Karpas-422 (cell line): Measurements from ENCODE around the gene RPRD1B. TPM values are rescaled to one million over a fixed set of nuclear protein-coding genes. Genes with fewer than 3 reads are reported as not detected.

Experiments
- DNase-seq: peaks from one replicate; pipeline ENCODE4 v3.0.0-alpha.2; 2015
- H2AFZ ChIP-seq: fragments of 200-600 bp; sonication (generic); 2 replicates; pipeline ENCODE4 v1.6.1; 2014; ENCODE audit warnings: antibody characterized with exemption, low read length, mixed read lengths
- H3K27ac ChIP-seq: fragments of 200-600 bp; sonication (generic); 2 replicates; pipeline ENCODE4 v1.5.1; 2014; ENCODE audit warnings: mild to moderate bottlenecking, low read length, moderate library complexity
- H3K27me3 ChIP-seq: fragments of 200-600 bp; sonication (generic); 2 replicates; pipeline ENCODE4 v1.6.1; 2014; ENCODE audit warnings: low read length, mixed read lengths
- H3K36me3 ChIP-seq: fragments of 200-600 bp; sonication (generic); 2 replicates; pipeline ENCODE4 v1.6.1; 2014; ENCODE audit warnings: low read length, mixed read lengths; ENCODE audit not compliant: insufficient read depth
- H3K4me1 ChIP-seq: fragments of 200-600 bp; sonication (generic); 2 replicates; pipeline ENCODE4 v1.6.1; 2014; ENCODE audit warnings: mild to moderate bottlenecking, low read length, mixed read lengths
- H3K4me2 ChIP-seq: fragments of 200-600 bp; sonication (generic); 2 replicates; pipeline ENCODE4 v1.6.1; 2014; ENCODE audit warnings: low read length, low read depth, mild to moderate bottlenecking; ENCODE audit not compliant: poor library complexity, severe bottlenecking
- H3K4me3 ChIP-seq: fragments of 200-600 bp; sonication (generic); 2 replicates; pipeline ENCODE4 v1.5.1; 2014; ENCODE audit warnings: mild to moderate bottlenecking, antibody characterized with exemption, low read length, mixed read lengths
- H3K79me2 ChIP-seq: fragments of 200-600 bp; sonication (generic); 2 replicates; pipeline ENCODE4 v1.6.1; 2014; ENCODE audit warnings: mild to moderate bottlenecking, low read length, mixed read lengths
- H3K9ac ChIP-seq: fragments of 200-600 bp; sonication (generic); 2 replicates; pipeline ENCODE4 v1.6.0; 2014; ENCODE audit warnings: low read length
- H3K9me2 ChIP-seq: fragments of 200-600 bp; sonication (generic), shearing (Covaris generic); replicated peaks from 2 replicates; pipeline ENCODE4 v1.6.0; 2014; ENCODE audit warnings: mild to moderate bottlenecking, low read length, moderate library complexity; ENCODE audit not compliant: insufficient read depth
- H3K9me3 ChIP-seq: fragments of 300-700, 200-600 bp; sonication (generic); 2 replicates; pipeline ENCODE4 v1.6.1; 2014; ENCODE audit warnings: low read length, mixed read lengths
- H4K20me1 ChIP-seq: fragments of 200-600 bp; sonication (generic); 2 replicates; pipeline ENCODE4 v1.6.1; 2014; ENCODE audit warnings: mild to moderate bottlenecking, antibody characterized with exemption, low read length, low read depth; ENCODE audit not compliant: insufficient read depth
- total RNA-seq: library from RNA; depleted of rRNA; stranded (reverse); fragments of >200 nt; shearing (Covaris generic); gene quantifications from 2 replicates; pipeline ENCODE4 v1.2.3, GENCODE V29; 2014; ENCODE audit warnings: low replicate concordance

Gene RPRD1B
- total RNA-seq, 1 experiment from 2014 or later: 68.2 TPM

DNA sequence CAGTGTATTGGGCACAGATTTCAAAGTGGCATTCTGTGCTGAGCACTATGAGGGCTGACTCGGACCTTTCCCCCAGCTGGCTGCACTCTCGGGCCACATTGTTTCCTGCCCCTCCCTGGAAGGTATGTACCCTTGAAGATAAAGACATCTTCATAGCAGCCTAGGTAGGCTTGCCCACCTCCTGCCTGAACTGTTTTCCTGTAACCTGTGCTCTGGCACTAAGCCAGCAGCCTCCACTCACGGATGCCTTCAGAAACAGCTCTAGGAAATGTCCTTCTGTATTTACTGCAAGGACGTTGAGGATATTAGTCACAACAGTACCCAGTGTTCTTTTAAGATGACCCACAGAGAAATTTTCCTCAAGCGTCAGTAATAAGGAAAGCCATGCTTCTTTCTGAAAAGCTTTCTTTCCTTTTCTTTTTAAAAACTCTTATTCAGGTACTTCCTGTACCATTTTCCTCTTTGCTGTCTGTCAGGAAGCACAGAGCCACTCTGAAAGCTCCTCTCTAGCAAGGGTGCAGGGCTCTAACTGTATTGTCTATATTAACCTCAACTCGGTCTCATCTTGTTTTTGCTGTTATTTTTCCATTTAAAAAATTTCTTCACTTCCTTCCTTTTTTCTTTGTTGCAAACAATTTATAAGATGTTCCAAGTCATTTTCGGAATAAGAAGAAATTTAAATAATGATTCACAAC, 43.8 kb upstream of the RPRD1B start:
- Histone ChIP-seq H4K20me1 (no peaks in the 10 kb centered on the region), H2AFZ (no peak overlapping the region), H3K27me3 (no peaks in the 10 kb centered on the region), H3K9me2 (no peaks in the 10 kb centered on the region), H3K4me1 (peaks cover 3% of the 10 kb centered on the region; the same call in 1 of the 2 replicates), H3K36me3 (peaks cover 7% of the 10 kb centered on the region; the same call in 1 of the 2 replicates), H3K9me3 (no peaks in the 10 kb centered on the region), H3K27ac (no peak overlapping the region), H3K79me2 (no peaks in the 10 kb centered on the region), H3K9ac (no peak overlapping the region), H3K4me3 (no peak overlapping the region), H3K4me2 (no peak overlapping the region)
- DNase-seq: no peak

- no peaks in the 10 kb centered on the region for H3K9me2 ChIP-seq
- no peaks in the 10 kb centered on the region for H3K27me3 ChIP-seq
- no peak overlapping the region for H3K4me3 ChIP-seq
- no peaks in the 10 kb centered on the region for H4K20me1 ChIP-seq
- no peak overlapping the region for H3K9ac ChIP-seq
- DNase-seq: no peak
- no peak overlapping the region for H3K4me2 ChIP-seq
- peaks cover 3% of the 10 kb centered on the region; the same call in 1 of the 2 replicates for H3K4me1 ChIP-seq
- no peak overlapping the region for H2AFZ ChIP-seq
- no peak overlapping the region for H3K27ac ChIP-seq
- H3K9me3 ChIP-seq: no peaks in the 10 kb centered on the region
- no peaks in the 10 kb centered on the region for H3K79me2 ChIP-seq
- H3K36me3 ChIP-seq: peaks cover 7% of the 10 kb centered on the region; the same call in 1 of the 2 replicates
Measured at GRCh38 chr20:37990571-37991151, 42.9 kb upstream of the RPRD1B start.

- Histone ChIP-seq H3K9me2 (no peaks in the 10 kb centered on the region), H4K20me1 (no peaks in the 10 kb centered on the region), H3K9me3 (no peaks in the 10 kb centered on the region), H3K79me2 (no peaks in the 10 kb centered on the region), H3K9ac (no peak overlapping the region), H3K4me1 (peaks cover 3% of the 10 kb centered on the region; the same call in 1 of the 2 replicates), H3K27ac (no peak overlapping the region), H3K36me3 (peaks cover 11% of the 10 kb centered on the region; the same call in 1 of the 2 replicates), H2AFZ (no peak overlapping the region), H3K27me3 (no peaks in the 10 kb centered on the region), H3K4me2 (no peak overlapping the region), H3K4me3 (no peak overlapping the region)
- DNase-seq: no peak
Measured at GRCh38 chr20:37991157-37991866, 42.2 kb upstream of the RPRD1B start.

GRCh38 chr20:37991908-37992307, 41.6 kb upstream of the RPRD1B start:
- H3K36me3 ChIP-seq: peaks cover 11% of the 10 kb centered on the region; the same call in 1 of the 2 replicates
- no peak overlapping the region for H3K4me3 ChIP-seq
- H2AFZ ChIP-seq: no peak overlapping the region
- H3K4me1 ChIP-seq: peaks cover 3% of the 10 kb centered on the region; the same call in 1 of the 2 replicates
- H3K4me2 ChIP-seq: no peak overlapping the region
- no peaks in the 10 kb centered on the region for H3K27me3 ChIP-seq
- no peaks in the 10 kb centered on the region for H3K79me2 ChIP-seq
- H3K9me2 ChIP-seq: no peaks in the 10 kb centered on the region
- H3K27ac ChIP-seq: no peak overlapping the region
- no peaks in the 10 kb centered on the region for H3K9me3 ChIP-seq
- no peak overlapping the region for H3K9ac ChIP-seq
- H4K20me1 ChIP-seq: no peaks in the 10 kb centered on the region
- no peak for DNase-seq

DNA sequence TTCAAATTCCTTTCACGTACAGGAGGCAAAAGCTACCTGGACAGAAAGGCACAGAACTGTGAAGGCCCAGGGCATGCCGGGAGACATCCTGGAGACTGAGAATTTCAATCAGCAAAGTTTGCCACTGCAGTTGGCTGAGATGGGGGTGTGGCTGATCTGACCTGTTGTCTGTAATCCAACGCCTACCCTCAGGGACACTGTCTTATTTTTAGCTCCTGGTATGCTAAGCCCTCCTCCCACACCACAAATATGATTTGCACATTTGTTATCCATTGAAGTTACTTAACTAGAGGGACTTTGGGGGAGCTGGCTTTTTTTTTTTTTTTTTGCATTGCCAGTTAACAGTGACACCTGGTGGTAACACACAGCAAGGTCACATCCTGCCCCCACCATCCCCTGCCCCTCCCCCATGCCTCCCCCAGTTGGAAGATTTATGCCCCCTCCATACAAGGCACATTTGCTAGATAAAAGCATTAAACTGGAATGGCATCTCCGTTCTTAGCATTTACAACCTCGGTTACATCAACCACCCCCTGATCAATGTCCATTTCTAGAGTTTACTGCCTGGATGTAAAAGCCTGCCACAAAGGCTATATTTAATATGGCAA, 40.6 kb upstream of the RPRD1B start:
- Histone ChIP-seq H3K9me3 (no peaks in the 10 kb centered on the region), H3K36me3 (peaks cover 17% of the 10 kb centered on the region; the same call in 1 of the 2 replicates), H3K4me1 (peaks cover 3% of the 10 kb centered on the region; the same call in 1 of the 2 replicates), H2AFZ (no peak overlapping the region), H3K27me3 (no peaks in the 10 kb centered on the region), H3K9me2 (no peaks in the 10 kb centered on the region), H4K20me1 (no peaks in the 10 kb centered on the region), H3K27ac (no peak overlapping the region), H3K79me2 (no peaks in the 10 kb centered on the region), H3K4me2 (no peak overlapping the region), H3K4me3 (no peak overlapping the region), H3K9ac (no peak overlapping the region)
- DNase-seq: peak; percentile 77

GRCh38 chr20:37994512-37994911, 39.0 kb upstream of the RPRD1B start:
- H3K4me2 ChIP-seq: no peak overlapping the region
- H4K20me1 ChIP-seq: no peaks in the 10 kb centered on the region
- DNase-seq: no peak
- H3K36me3 ChIP-seq: peaks cover 25% of the 10 kb centered on the region; the same call in 1 of the 2 replicates
- H3K9me2 ChIP-seq: no peaks in the 10 kb centered on the region
- no peaks in the 10 kb centered on the region for H3K27me3 ChIP-seq
- H3K9me3 ChIP-seq: no peaks in the 10 kb centered on the region
- H3K4me1 ChIP-seq: peaks cover 3% of the 10 kb centered on the region; the same call in 1 of the 2 replicates
- no peak overlapping the region for H3K27ac ChIP-seq
- H3K4me3 ChIP-seq: no peak overlapping the region
- H3K79me2 ChIP-seq: no peaks in the 10 kb centered on the region
- no peak overlapping the region for H3K9ac ChIP-seq
- H2AFZ ChIP-seq: no peak overlapping the region

DNA sequence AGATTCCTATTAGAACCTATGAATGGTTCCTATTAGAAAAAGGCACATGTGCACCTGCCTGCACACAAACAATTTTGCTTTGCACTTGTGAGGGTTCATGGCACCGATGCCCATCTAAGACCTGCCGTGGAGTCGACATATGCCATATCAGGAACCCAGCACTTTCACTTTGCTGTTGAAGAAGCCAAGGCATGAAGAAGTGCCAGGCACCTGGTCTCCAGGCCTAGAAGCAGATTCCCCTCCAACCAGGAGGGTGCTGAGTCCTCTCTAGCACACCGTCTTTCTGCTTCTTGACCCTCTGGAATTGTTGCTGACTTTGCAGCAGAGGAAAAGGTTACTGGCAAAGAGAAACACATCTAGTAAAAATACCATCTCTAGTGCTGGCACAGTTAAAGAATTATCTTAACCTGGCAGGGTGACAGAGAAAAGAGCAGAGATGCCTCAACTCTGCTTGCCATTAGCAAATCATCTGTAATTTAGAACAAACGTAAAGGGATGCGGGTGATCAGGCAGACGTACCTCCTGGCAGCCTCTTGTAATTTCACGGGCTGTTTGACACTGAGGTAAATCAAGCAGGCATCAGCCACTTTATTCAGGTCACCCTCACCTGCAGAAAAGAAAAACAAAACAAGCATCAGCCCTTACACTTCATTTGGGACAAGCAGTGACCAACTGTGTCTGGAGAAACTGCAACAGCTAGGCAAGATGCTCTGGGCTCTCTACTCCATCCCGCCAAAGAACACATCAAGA, 37.5 kb upstream of the RPRD1B start:
- DNase-seq: no peak
- no peak overlapping the region for H3K4me2 ChIP-seq
- peaks cover 3% of the 10 kb centered on the region; the same call in 1 of the 2 replicates for H3K4me1 ChIP-seq
- no peaks in the 10 kb centered on the region for H3K27me3 ChIP-seq
- no peak overlapping the region for H3K9ac ChIP-seq
- H3K9me2 ChIP-seq: no peaks in the 10 kb centered on the region
- H4K20me1 ChIP-seq: peaks cover 2% of the 10 kb centered on the region; the same call in 1 of the 2 replicates
- H2AFZ ChIP-seq: no peak overlapping the region
- H3K79me2 ChIP-seq: no peaks in the 10 kb centered on the region
- H3K4me3 ChIP-seq: no peak overlapping the region
- no peak overlapping the region for H3K27ac ChIP-seq
- H3K36me3 ChIP-seq: peaks cover 28% of the 10 kb centered on the region; the same call in 1 of the 2 replicates
- H3K9me3 ChIP-seq: no peaks in the 10 kb centered on the region
